GM19438 (cell line): ENCODE measurements around the gene IRF2BPL.

ENCODE experiments used
- ATAC-seq: cut with Tn5 transposase; IDR thresholded peaks from one replicate; pipeline ENCODE4 v1.9.1; 2021; ENCODE audit warnings: low read depth; ENCODE audit not compliant: unreplicated experiment

Gene IRF2BPL

GRCh38 chr14:77055306-77055705 lies 26.8 kb upstream of the IRF2BPL start:
- ATAC-seq: no peak

GRCh38 chr14:77053046-77053841 lies 24.7 kb upstream of the IRF2BPL start:
- ATAC-seq: no peak

GRCh38 chr14:77052281-77053044 lies 24.0 kb upstream of the IRF2BPL start:
- no peak for ATAC-seq

- ATAC-seq: no peak
These were observed 22.6 kb upstream of the IRF2BPL start for GRCh38 chr14:77051116-77051515.

- no peak for ATAC-seq
These were observed 18.2 kb upstream of the IRF2BPL start for GRCh38 chr14:77046721-77047120.

- ATAC-seq: no peak
These were observed 17.0 kb upstream of the IRF2BPL start for GRCh38 chr14:77045238-77046162.

- no peak for ATAC-seq
These were observed 16.3 kb upstream of the IRF2BPL start for GRCh38 chr14:77044783-77045237.

- ATAC-seq: no peak
These were observed 15.5 kb upstream of the IRF2BPL start for GRCh38 chr14:77043984-77044485.

- ATAC-seq: no peak
These were observed 14.9 kb upstream of the IRF2BPL start for GRCh38 chr14:77043177-77043983.

- no peak for ATAC-seq
These were observed 13.5 kb upstream of the IRF2BPL start for GRCh38 chr14:77041881-77042545.

- peak; percentile 4 for ATAC-seq
These were observed 12.5 kb upstream of the IRF2BPL start for GRCh38 chr14:77040741-77041653.

- ATAC-seq: peak; percentile 54
These were observed 11.7 kb upstream of the IRF2BPL start for GRCh38 chr14:77040059-77040740.

GRCh38 chr14:77039285-77040058 lies 11.0 kb upstream of the IRF2BPL start:
- ATAC-seq: peak; percentile 2

GRCh38 chr14:77037938-77038568 lies 9.5 kb upstream of the IRF2BPL start:
- ATAC-seq: no peak

GRCh38 chr14:77037215-77037937 lies 8.9 kb upstream of the IRF2BPL start:
- no peak for ATAC-seq
